ENCODE results near the gene ZNF322.

The ZNF322 gene

GRCh38 chr6:26599591-26599990 is 60.0 kb downstream of the ZNF322 start:
- no peak for DNase-seq (ENCODE audit: low read depth)
- no peak for TF ChIP-seq CTCF (IDR thresholded peaks at IDR 0.05; ENCODE audit: control insufficient read depth, insufficient read depth, low read depth, low read length, missing control alignments)
- H3K4me3 ChIP-seq (ENCODE audit: control insufficient read depth, low read depth, low read length) = no peak overlapping the region

- DNase-seq (ENCODE audit: low read depth) = no peak
- no peak overlapping the region for H3K4me3 ChIP-seq (ENCODE audit: control insufficient read depth, low read depth, low read length)
- no peak for TF ChIP-seq CTCF (IDR thresholded peaks at IDR 0.05; ENCODE audit: control insufficient read depth, insufficient read depth, low read depth, low read length, missing control alignments)
These were observed 60.4 kb downstream of the ZNF322 start for GRCh38 chr6:26599134-26599533.

GRCh38 chr6:26598267-26598666 is 61.3 kb downstream of the ZNF322 start:
- no peak for DNase-seq (ENCODE audit: low read depth)
- no peak for TF ChIP-seq CTCF (IDR thresholded peaks at IDR 0.05; ENCODE audit: control insufficient read depth, insufficient read depth, low read depth, low read length, missing control alignments)
- H3K4me3 ChIP-seq (ENCODE audit: control insufficient read depth, low read depth, low read length) = no peak overlapping the region

GRCh38 chr6:26597821-26598220 is 61.7 kb downstream of the ZNF322 start:
- no peak for TF ChIP-seq CTCF (IDR thresholded peaks at IDR 0.05; ENCODE audit: control insufficient read depth, insufficient read depth, low read depth, low read length, missing control alignments)
- peak overlapping the region; percentile 99 for H3K4me3 ChIP-seq (ENCODE audit: control insufficient read depth, low read depth, low read length)

GRCh38 chr6:26597389-26597766 is 62.2 kb downstream of the ZNF322 start:
- H3K4me3 ChIP-seq (ENCODE audit: control insufficient read depth, low read depth, low read length) = peak overlapping the region; percentile 99
- TF ChIP-seq CTCF (IDR thresholded peaks at IDR 0.05; ENCODE audit: control insufficient read depth, insufficient read depth, low read depth, low read length, missing control alignments) = no peak
- no peak for DNase-seq (ENCODE audit: low read depth)

More at GRCh38 chr6:26597821-26598220, 61.7 kb downstream of the ZNF322 start:
- no peak for DNase-seq (ENCODE audit: low read depth)

- no peak for TF ChIP-seq CTCF (IDR thresholded peaks at IDR 0.05; ENCODE audit: control insufficient read depth, insufficient read depth, low read depth, low read length, missing control alignments)
- peak within 1 kb of the TSS; percentile 99 for H3K4me3 ChIP-seq (ENCODE audit: control insufficient read depth, low read depth, low read length)
- DNase-seq (ENCODE audit: low read depth) = peak; percentile 88
These were observed 62.8 kb downstream of the ZNF322 start, which contains the start of gene ABT1 for GRCh38 chr6:26596579-26597388. Gene ABT1, plus strand, starts transcription at chr6:26596953. Its CDS starts 30 bp downstream, at chr6:26596983.

Measured in AG09309 (cell line).